ENCODE data around the gene PDE12. TPM values are rescaled to one million over a fixed set of nuclear protein-coding genes. Genes with fewer than 3 reads are reported as not detected.
A peak's percentile ranks its signal among the peaks of the same experiment; 100 is the strongest.

Gene PDE12
- total and polyA plus RNA-seq, 8 donors = 2.7 to 17.4 (median 3.7) TPM

DNA sequence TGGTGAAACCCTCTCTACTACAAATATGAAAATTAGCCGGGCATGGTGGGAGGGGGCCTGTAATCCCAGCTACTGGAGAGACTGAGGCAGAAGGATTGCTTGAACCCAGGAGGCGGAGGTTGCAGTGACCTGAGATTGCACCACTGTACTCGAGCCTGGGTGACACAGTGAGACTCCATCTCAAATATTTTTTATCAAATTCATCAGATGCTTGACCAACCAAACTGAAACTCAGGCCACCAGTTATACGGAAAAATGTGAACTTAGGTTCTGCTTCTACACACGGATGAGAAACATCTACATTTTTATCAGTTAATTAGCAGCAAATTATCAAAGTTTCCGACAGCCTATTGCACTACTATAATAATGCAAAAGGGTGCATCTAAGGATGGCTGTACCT lies 36.2 kb downstream of the PDE12 start:
- DNase-seq = no peak
- 39 to 48% (median 44%) methylated on average over 6 of the region's 6 CpGs for WGBS, 5 donors
- Histone ChIP-seq H3K4me3 (no peak overlapping the region), H3K9me3 (no peaks in the 10 kb centered on the region), H3K27me3 (no peaks in the 10 kb centered on the region), H3K4me1 (peaks cover 40 to 75% (median 61%) of the 10 kb centered on the region in 4 donors), H3K36me3 (peaks cover 0 to 15% (median 6%) of the 10 kb centered on the region in 4 donors), H3K27ac (peak overlapping the region in 1 of 5 donors; percentile 6)
- TF ChIP-seq POLR2AphosphoS5 (IDR thresholded peaks at IDR 0.05) (no peak), EP300 (IDR thresholded peaks at IDR 0.05) (no peak), POLR2A (IDR thresholded peaks at IDR 0.05) (no peak)
- TF ChIP-seq, protein P1, sequence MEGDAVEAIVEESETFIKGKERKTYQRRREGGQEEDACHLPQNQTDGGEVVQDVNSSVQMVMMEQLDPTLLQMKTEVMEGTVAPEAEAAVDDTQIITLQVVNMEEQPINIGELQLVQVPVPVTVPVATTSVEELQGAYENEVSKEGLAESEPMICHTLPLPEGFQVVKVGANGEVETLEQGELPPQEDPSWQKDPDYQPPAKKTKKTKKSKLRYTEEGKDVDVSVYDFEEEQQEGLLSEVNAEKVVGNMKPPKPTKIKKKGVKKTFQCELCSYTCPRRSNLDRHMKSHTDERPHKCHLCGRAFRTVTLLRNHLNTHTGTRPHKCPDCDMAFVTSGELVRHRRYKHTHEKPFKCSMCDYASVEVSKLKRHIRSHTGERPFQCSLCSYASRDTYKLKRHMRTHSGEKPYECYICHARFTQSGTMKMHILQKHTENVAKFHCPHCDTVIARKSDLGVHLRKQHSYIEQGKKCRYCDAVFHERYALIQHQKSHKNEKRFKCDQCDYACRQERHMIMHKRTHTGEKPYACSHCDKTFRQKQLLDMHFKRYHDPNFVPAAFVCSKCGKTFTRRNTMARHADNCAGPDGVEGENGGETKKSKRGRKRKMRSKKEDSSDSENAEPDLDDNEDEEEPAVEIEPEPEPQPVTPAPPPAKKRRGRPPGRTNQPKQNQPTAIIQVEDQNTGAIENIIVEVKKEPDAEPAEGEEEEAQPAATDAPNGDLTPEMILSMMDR (IDR thresholded peaks at IDR 0.05) = no peak
- intact Hi-C loops (cut with DNase I; ENCODE audit: low total_unique reads) = no loop called here

DNA sequence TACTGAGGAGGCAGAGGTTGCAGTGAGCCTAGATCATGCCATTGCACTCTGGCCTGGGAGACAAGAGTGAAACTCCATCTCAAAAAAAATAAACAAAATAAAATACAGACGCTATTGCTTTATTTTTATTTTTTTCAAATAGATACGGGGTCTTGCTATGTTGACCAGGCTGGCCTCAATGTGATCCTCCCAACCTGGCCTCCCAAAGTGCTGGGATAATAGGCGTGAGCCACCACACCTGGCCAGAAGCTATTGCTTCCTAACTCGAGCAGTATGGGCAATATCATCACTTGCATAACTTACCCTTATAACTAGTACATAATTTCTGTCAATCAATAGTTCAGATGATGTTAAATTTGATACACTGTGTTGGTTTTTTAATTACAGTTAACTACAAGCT lies 38.1 kb downstream of the PDE12 start:
- Histone ChIP-seq H3K36me3 (peaks cover 0 to 10% (median 3%) of the 10 kb centered on the region in 4 donors), H3K4me3 (peak overlapping the region in 2 of 4 donors; percentile 84 to 85), H3K4me1 (peaks cover 48 to 68% (median 58%) of the 10 kb centered on the region in 4 donors), H3K27me3 (no peaks in the 10 kb centered on the region), H3K27ac (peak overlapping the region in 2 of 5 donors; percentile 99), H3K9me3 (no peaks in the 10 kb centered on the region)
- no peak for TF ChIP-seq POLR2A (IDR thresholded peaks at IDR 0.05)
- TF ChIP-seq POLR2AphosphoS5 (IDR thresholded peaks at IDR 0.05) = no peak
- TF ChIP-seq, protein P1 (IDR thresholded peaks at IDR 0.05) = no peak
- TF ChIP-seq EP300 (IDR thresholded peaks at IDR 0.05) = no peak
- WGBS, 5 donors = 48 to 62% (median 56%) methylated on average over 4 of the region's 4 CpGs
- intact Hi-C loops (cut with DNase I; ENCODE audit: low total_unique reads) = no loop called here
- no peak for DNase-seq

DNA sequence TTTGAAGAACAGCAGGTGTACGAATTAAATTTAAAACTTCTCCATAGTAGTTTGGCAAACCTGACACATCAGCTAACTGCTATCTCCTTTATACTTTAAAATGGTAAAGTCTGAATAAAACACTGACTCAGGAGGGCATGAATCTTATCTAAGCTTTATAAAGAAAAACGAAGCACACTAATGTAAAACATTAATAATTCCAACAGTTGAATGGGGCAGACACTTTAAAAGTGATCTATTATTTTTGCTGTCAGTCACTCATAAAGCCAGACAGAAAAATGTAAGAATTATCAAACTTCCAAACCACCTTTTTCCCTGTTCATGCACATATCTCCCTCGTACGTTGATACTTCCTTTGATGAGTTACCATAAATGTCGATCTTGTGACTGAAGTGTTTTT lies 38.5 kb downstream of the PDE12 start:
- Histone ChIP-seq H3K4me3 (peak overlapping the region; percentile 60 to 85 (median 83)), H3K9me3 (no peaks in the 10 kb centered on the region), H3K4me1 (peaks cover 47 to 67% (median 58%) of the 10 kb centered on the region in 4 donors), H3K27ac (peak overlapping the region in 4 of 5 donors; percentile 25 to 99 (median 98)), H3K27me3 (no peaks in the 10 kb centered on the region), H3K36me3 (peaks cover 0 to 7% (median under 1%) of the 10 kb centered on the region in 4 donors)
- DNase-seq = no peak
- 19 to 26% (median 21%) methylated on average over 5 of the region's 5 CpGs for WGBS, 5 donors
- TF ChIP-seq POLR2AphosphoS5 (IDR thresholded peaks at IDR 0.05) (no peak), EP300 (IDR thresholded peaks at IDR 0.05) (no peak), POLR2A (IDR thresholded peaks at IDR 0.05) (no peak)
- TF ChIP-seq, protein P1 (IDR thresholded peaks at IDR 0.05) = no peak
- intact Hi-C loops (cut with DNase I; ENCODE audit: low total_unique reads) = no loop called here

DNA sequence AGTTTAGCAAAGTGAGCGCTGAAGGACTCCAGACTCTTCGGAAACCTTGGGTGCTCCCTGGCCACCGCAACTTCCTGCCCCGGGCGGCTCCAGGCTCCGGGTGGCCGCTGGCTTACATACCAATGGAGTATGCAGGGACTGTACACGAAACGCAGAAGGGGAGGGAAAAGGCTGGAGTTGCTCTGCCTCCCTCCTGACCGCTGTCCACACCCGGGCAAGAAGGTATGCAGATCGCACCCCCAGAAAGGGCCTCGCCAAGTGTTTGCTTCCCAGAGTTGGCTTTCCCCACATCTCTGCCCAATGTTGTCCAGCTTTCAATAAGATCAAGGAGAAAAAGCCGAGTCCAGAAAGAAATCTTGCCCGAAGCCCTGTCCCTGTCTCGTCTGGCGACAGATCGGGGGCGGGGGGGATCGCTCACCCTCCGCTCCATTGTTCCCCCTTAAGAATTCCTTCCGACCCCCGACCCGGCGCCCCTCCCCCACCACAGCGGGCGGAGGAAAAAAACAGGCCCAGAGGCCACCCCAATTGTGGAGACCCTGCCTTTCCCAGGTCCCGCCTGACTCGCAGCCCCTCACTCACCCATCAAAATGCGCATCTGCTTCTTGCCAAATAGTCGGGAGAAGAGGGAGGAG lies 40.5 kb downstream of the PDE12 start:
- H3K27ac ChIP-seq = peak overlapping the region; percentile 91 to 99 (median 98)
- intact Hi-C loops (cut with DNase I; ENCODE audit: low total_unique reads) = no loop called here
- TF ChIP-seq POLR2A (IDR thresholded peaks at IDR 0.05) (no peak), POLR2AphosphoS5 (IDR thresholded peaks at IDR 0.05) (peak; percentile 63 to 88 (median 85)), EP300 (IDR thresholded peaks at IDR 0.05) (no peak)
- TF ChIP-seq, protein P1 (IDR thresholded peaks at IDR 0.05) = no peak
- H3K36me3 ChIP-seq = peaks cover 0 to 7% (median 0%) of the 10 kb centered on the region in 4 donors
- DNase-seq = peak; percentile 87 to 92
- peaks cover 47 to 61% (median 56%) of the 10 kb centered on the region in 4 donors for H3K4me1 ChIP-seq
- H3K4me3 ChIP-seq = peak overlapping the region; percentile 60 to 85 (median 83)
- H3K27me3 ChIP-seq = no peaks in the 10 kb centered on the region
- WGBS, 5 donors = 0% methylated on average over 19 to 31 of the region's 31 CpGs
- H3K9me3 ChIP-seq = no peaks in the 10 kb centered on the region
